IPS-18a (cell line): ENCODE results near the gene AAGAB.
"Not testable (repeated sequence)": the region's sequence is repeated elsewhere in the genome, so short reads cannot be mapped to it uniquely, and the experiment has no call there.

Source experiments
- H3K27ac ChIP-seq: one replicate; pipeline ENCODE4 v1.5.1; 2013; ENCODE audit warnings: low read length
- H3K27me3 ChIP-seq: one replicate; pipeline ENCODE4 v1.6.1; 2013; ENCODE audit warnings: mild to moderate bottlenecking, low read length; ENCODE audit not compliant: control insufficient read depth, insufficient read depth
- H3K36me3 ChIP-seq: one replicate; pipeline ENCODE4 v1.6.1; 2013; ENCODE audit warnings: low read depth, low read length; ENCODE audit not compliant: control insufficient read depth
- H3K4me1 ChIP-seq: one replicate; pipeline ENCODE4 v1.6.1; 2013; ENCODE audit warnings: low read depth, low read length; ENCODE audit not compliant: control insufficient read depth
- H3K4me3 ChIP-seq: one replicate; pipeline ENCODE4 v1.5.1; 2013; ENCODE audit warnings: low read length
- H3K9ac ChIP-seq: one replicate; pipeline ENCODE4 v1.6.1; 2013; ENCODE audit warnings: mild to moderate bottlenecking, low read length, moderate library complexity
- H3K9me3 ChIP-seq: one replicate; pipeline ENCODE4 v1.6.1; 2013; ENCODE audit warnings: low read depth, low read length; ENCODE audit not compliant: control insufficient read depth

The AAGAB gene

GRCh38 chr15:67153044-67153443 is 101.4 kb downstream of the AAGAB start:
- H3K27ac ChIP-seq, H3K4me3 ChIP-seq, H3K36me3 ChIP-seq, H3K9me3 ChIP-seq, H3K27me3 ChIP-seq, H3K9ac ChIP-seq: not testable (repeated sequence)
- H3K4me1 ChIP-seq, result peaks cover 34% of the 10 kb centered on the region

DNA sequence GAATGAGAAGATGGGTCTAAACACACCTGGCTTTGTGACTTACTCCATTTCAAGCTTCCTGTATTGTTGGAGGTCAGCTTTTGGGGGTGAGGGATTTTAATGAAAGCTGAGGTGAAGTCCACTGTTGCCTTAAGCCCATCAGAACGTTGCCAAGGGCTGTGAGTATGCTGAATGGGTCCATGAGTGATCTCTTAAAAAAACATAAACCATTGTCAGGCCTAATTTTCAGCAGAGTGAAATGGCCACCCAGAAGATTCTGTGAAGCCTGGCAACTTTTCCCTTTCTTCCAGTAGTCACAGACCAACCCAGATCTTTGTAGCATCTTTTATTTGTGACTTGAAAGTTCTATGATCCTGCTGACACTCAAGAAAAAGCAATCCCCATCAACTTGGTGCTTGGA is 102.0 kb downstream of the AAGAB start:
- Histone ChIP-seq H3K9ac (no peak overlapping the region), H3K4me1 (peaks cover 40% of the 10 kb centered on the region), H3K36me3 (no peaks in the 10 kb centered on the region), H3K9me3 (no peaks in the 10 kb centered on the region), H3K27me3 (no peaks in the 10 kb centered on the region), H3K27ac (no peak overlapping the region), H3K4me3 (no peak overlapping the region)
